ENCODE measurements around the gene VPS37C.

The VPS37C gene

GRCh38 chr11:61152816-61153592, 8.2 kb downstream of the VPS37C start:
- peak in 1 of 2 experiments; percentile 7 for DNase-seq

DNA sequence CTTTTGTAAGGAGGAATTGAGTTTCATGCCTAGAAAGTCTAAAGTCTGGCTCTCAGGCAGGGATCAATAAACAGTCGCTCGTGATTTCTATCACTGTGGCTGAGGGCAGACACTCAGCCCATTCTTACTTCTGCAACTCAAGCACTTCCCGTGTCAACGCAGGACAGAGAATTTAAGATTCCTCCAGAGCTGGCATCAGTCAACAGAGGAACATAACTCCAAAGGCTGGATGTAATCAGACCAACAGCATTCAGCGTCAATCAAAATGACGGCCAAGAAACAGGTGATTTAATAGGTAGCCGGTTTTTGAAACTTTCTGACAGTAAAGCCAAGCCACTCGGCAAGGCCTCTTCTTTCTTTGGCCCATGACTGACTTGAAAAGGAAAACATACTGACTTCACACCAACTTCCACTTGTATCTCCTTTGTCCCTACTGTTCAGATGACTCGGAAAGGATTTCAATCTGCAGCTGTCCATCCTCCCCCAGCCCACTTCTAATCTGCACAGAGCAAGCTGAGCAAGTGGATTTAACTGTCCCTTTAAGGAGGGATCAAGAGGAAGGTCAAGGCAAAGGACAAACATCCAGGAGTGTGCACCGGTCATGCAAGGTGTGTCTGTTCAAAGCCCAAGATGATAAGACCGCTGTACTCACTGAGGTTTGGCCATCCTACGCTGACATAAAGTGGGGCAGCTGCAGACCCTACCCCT, 9.5 kb downstream of the VPS37C start:
- DNase-seq: no peak

GRCh38 chr11:61150706-61151544, 10.3 kb downstream of the VPS37C start:
- no peak for DNase-seq

GRCh38 chr11:61149624-61150615, 11.3 kb downstream of the VPS37C start:
- no peak for DNase-seq

DNA sequence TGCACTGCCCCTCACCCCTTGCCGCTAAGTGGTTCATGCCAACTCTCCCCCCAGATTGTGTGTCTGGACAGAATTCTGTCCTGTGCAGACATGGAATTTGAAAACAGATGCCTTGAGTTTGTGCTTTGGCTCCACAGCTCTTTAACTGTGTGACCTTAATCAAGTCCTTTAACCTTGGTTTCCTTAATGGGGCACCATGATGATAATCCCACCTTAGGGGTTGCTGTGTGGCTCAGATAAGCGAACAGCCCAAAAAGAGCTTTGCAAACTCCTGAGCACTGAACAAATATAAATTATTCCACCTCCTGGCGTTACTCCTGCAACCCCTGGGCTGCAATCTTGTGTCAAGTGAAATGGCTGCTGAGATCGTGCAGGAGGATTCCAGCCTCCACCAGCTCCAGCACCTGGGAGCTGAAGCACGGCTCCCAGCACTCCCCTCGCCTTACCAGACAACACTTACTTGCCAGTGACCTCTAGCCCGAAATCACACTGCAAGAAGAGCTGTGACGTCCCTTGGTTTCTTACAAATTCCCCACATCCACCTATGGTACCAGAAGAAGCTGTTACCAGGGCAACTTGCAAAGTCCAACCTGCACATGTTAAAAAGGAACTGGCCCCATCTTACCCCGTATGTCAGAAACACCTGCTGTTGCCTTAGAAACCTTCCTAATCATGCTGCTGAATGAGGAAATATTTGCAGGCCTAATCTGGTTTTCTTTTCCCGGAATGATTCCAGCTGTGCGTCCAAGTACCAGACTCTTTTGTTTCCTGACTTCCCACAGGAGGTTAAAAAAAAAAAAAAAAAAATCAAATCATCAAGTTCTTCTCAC, 13.2 kb downstream of the VPS37C start:
- peak in 1 of 2 experiments; percentile 46 for DNase-seq

DNA sequence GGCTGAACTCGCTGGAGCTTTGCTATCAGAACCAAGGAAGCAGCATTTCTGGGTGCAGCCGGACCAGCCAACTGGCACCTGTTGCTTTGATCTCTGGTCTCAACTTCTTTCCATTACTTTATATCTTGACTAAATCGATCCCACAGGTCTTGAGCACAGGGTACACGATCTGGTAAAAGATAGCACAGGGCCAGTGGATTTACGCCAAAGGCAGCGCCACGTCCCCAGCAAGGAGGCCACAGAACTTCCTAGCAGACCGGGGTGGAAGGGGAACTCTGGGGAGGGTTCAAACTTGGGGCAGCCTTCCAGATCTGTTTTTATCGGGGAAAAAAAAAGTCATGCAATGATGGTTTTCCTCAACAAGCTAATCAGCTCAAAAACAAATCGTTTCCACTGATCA, 14.0 kb downstream of the VPS37C start:
- DNase-seq: no peak

DNA sequence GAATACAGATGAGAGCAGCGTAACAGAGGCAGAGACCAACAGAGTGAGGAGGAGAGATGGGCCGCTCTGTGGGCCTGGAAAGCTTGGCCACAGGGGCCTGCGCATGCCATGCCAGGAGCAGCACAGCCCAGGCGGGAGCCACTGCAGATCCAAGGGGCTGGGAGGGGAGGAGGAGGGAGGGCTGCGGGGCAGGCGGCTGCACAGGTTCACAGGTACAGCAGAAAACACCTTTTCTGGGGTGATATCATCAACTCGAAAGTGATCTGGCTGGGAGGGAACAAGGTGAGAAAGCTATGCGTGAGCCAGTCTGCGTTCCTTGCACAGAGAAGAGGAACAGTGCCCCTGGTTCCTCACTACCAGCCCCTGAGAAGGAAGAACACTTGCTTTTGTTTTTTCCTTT, 14.8 kb downstream of the VPS37C start:
- DNase-seq: no peak

DNA sequence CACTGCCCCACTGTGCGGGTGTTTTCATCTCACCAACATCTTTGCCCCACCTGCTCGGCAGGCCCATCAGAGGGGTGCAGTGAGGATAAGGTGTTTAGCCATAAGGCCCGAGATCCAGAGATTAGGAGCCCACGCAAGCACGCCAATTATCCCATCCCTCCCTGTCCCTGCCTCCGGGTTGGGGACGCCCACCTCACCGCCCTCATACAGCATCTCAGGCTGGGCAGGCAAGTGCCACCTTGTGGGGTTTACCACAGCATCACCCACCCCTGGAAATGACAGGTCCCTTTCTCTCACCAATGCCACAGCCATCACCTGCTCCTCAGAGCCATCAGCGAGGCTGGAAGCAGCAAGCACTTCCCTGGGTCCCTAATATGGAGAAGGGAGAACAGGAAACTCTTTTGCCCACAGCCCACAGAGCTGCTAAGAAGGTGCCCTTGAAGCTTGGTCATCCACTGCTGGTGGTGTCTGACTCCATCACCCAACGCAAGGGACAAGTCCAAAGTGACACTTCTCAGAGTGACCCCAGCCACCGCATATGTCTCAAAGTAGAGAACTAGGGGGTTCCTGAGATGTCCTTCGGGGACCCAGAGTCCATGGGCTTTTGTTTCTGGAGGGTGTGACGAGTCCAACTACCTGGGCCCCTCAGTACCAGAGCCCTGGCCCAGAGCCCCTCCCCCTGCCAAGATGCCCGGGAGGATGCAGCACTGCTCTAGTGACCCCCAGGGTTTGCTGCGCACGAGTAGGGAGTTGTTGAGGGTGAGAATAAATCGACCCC, 15.8 kb downstream of the VPS37C start:
- no peak for DNase-seq

DNA sequence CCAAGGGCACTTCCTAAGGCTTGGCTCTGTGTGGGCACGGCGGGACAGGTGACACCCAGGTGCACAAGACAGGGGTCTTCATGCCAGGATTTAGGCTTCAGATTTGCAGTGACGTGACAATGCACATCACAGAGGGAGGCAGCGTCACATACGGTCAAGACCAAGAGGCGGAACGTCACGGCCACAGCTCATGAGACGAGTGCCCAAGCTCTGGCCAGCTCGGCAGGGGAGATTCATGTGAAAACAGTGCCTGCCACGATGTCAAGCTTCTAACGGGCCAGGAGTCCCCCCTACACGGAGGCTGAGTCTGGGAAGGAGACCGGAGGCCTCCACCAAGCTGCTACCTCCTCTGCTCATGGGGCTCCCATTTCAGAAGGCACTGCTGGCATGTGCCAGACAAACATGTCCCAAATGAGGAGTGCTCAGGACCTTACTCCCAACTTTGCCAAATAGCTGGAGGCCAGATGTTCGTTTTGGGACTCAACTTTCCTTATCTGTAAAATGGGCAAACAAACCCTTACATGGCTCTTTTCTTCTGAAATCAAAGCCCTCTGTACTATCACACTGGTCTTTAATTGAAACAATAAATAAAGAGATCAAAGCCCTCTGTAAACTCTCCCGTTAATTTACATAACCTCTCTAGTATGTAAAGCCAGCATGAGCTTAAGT, 16.6 kb downstream of the VPS37C start:
- no peak for DNase-seq

- no peak for DNase-seq
Measured at GRCh38 chr11:61142424-61142823, 18.8 kb downstream of the VPS37C start.

DNA sequence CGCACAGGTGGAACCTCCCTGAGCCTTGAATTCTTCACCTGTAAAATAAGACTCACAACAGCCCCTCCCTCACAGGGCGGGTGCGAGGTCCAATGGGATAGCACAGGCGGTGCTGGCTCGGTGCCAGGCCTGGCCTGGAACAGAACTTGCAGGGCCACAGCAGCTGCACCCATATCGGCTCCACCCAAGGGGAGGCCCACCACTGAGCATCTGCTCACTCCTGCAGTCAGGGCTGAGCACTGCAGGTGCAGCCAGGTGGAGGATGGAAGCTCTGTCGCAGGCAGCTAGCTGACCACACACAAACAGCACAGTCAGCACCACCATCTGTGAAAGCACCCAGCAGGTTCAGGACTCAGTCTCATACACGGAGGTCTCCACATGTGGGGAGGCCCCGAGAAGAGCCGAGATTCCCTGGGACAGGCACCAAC, 19.6 kb downstream of the VPS37C start:
- DNase-seq: peak; percentile 81 to 92

GRCh38 chr11:61140416-61140815, 20.8 kb downstream of the VPS37C start:
- DNase-seq: no peak

DNA sequence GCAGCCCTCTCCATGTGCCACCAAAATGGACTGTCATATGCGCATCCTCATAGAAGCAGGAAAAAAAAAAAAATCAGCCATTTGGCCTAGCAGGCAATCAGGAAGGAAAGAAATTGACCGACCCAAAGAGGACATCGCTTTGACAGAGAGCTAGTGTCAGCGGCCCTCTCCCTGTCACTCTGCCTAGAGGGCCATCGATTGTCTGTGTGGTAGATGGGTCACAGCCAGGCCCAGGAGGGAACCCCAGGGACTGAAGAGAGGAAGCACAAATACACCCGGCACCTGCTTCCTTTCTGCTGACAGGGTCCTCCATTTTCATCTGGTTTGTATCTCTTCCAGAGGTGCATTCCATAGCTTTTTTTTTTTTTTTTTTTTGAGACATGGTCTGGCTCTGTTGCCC, 21.8 kb downstream of the VPS37C start:
- no peak for DNase-seq

DNA sequence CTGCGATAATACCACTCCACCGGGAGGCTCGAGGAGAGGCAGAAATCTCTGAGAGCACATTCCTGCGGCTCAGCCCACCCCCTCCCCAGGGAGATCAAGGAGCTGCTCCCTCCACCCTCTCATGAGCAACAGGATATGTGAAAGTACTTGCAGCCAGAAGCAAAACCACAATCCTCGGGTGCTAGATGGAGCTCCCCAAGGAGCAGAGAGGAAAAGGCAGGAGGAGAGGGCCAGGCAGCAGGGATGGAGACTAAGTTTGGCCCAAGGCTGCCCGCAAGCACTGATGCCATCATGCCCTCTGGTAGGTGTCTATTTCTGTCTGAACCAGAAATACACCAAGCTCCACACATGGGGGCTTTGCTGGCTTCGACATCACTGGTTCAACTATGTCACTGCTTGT, 22.3 kb downstream of the VPS37C start:
- no peak for DNase-seq

DNA sequence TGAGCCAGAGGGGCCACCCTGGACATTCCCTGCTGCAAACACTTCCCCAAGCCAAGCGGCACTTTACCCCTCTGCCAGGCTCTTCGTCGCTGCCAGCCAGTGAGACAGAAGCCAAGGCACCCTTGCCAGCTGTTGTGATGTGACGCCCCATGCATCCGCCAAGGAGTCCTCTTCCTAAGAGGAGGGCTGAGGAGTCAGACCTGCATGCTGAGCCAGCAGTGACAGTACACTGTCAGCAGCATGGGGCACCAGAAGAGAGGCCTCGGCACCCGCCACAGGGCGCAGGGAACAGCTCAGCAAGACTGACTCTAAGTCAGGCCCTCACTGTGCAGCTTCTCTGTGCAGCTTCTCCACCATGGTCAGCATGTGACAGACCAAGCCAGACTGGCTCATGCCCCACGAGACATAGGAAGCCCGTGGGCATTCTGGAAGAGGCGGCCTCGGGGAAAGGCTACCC, 26.4 kb downstream of the VPS37C start:
- DNase-seq: no peak

DNA sequence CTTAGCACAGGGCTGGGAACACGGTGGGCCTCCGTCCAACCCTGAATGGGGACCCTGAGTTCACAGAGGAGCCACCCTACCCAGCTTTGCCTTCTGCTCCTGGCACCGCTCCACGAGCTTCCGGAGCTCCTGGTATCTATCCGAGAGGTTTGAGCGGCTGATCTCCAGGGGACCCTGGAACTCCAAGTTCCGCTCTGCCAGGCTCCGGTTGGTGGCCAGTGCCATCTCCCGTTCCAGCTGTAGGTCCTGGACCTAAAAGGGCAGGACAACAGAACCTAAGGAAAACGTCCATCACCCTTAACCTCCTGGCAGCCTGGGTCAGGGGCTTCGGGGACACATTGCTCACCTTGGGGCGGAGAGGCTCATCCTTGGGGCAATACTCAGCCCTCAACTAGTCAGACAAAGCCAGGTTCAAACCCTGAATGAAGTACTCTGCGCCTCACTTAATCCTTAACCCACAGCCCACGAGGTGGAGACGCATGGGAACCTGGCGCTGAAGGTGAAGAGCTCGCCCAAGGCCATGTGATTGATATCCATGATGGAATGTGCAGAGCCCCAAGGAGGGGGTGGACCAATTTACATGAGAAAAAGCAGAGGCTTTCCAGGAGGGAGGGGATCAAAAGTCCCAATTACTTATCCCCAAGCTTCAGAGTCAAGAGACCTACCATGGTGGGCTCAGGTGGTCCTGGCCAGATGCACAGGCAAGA, 27.1 kb downstream of the VPS37C start:
- no peak for DNase-seq

- DNase-seq: no peak
Measured at GRCh38 chr11:61133145-61133544, 28.1 kb downstream of the VPS37C start.

DNA sequence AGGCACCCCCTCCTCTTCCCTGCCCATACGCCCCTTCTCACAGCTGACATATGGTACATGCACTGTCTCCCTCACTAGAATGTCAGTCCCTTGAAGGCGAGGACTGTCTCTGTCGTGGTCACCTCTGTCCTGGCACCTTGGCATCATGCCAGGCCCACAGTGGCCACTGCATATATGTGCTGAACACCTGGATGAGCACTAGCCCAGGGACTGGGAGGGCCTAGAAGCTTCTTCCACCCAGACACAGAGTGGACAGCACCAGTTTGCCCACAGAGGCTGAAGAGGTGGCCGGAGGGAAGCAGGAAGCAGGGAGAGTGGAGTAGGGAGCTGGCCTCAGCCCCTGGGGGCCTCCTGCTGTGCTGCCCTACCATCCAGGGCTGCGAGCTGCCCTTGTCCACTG, 28.6 kb downstream of the VPS37C start:
- no peak for DNase-seq

DNA sequence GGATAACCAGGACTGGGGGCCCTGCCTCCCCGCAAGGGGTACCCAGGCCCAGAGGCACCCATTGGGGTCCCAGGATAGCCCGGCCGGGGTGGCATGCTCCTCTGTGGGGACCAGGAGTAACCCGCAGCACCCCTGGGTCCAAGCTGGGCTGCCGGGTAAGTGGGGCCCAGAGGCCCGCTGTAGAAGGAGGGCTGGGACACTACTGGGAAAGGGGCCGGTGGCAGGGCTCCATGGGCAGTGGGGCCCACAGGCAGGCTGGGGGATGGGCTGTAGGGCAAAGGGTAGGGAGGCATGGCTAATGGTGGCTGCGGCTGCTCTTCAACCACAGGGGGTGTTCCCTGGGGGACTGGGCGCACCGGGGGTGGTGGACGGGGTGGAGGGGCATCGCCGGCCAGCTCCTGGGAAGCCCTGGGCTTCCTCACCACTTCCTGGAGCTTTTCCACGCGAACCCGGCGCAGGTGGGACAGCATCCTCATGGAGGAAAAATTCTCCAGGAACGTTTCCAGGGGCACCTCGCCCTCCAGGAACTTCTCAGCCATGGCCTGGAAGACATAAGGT, 29.1 kb downstream of the VPS37C start:
- peak in 1 of 2 experiments; percentile 2 for DNase-seq
